Keratinocyte (primary cell): ENCODE data around the gene HOXD10. TPM values are rescaled to one million over a fixed set of nuclear protein-coding genes. Genes with fewer than 3 reads are reported as not detected.

Experiments
- DNase-seq: peaks from one replicate; pipeline ENCODE4 v3.0.0-alpha.2; 2011; ENCODE audit warnings: low read depth, missing footprints, low spot score
- FAIRE-seq: peaks from 2 replicates; lab custom pipeline; 2011; peaks lifted over from hg19 to GRCh38; lab: Jason Lieb, UNC
- H2AFZ ChIP-seq: 2 replicates; pipeline ENCODE4 v1.6.0; 2012; ENCODE audit warnings: low read length, control low read depth, inconsistent platforms; ENCODE audit not compliant: control insufficient read depth
- H3K27ac ChIP-seq: 2 replicates; pipeline ENCODE4 v1.5.1; 2011; ENCODE audit warnings: low read length; ENCODE audit not compliant: control insufficient read depth, insufficient read depth
- H3K27me3 ChIP-seq: 3 replicates; pipeline ENCODE4 v1.6.0; 2011; ENCODE audit warnings: low read length; ENCODE audit not compliant: control insufficient read depth, insufficient read depth; ENCODE audit errors: extremely low read depth
- H3K36me3 ChIP-seq, 2 experiments: 2 replicates in 1 of 2; 3 replicates in 1 of 2; pipeline ENCODE4 v1.5.1; 2011; ENCODE audit warnings: low read length in 2 of 2, mild to moderate bottlenecking in 1 of 2; ENCODE audit not compliant: control insufficient read depth in 2 of 2, insufficient read depth in 2 of 2; ENCODE audit errors: extremely low read depth in 1 of 2
- H3K4me1 ChIP-seq: 3 replicates; pipeline ENCODE4 v1.5.1; 2011; ENCODE audit warnings: low read length; ENCODE audit not compliant: control insufficient read depth, insufficient read depth; ENCODE audit errors: extremely low read depth
- H3K4me2 ChIP-seq: 3 replicates; pipeline ENCODE4 v1.6.0; 2011; ENCODE audit warnings: low read depth, low read length; ENCODE audit not compliant: control insufficient read depth, insufficient read depth; ENCODE audit errors: extremely low read depth
- H3K4me3 ChIP-seq, 3 experiments: fragments of 200-600 bp in 1 of 3; sonication (generic) in 1 of 3; 2 replicates in 2 of 3; 3 replicates in 1 of 3; pipeline ENCODE4 v1.5.1; 2011 to 2016; ENCODE audit warnings: low read length in 3 of 3, mild to moderate bottlenecking in 3 of 3, control low read depth in 2 of 3, inconsistent platforms in 1 of 3, low read depth in 1 of 3, mixed read lengths in 1 of 3, mixed run types in 1 of 3, moderate library complexity in 1 of 3; ENCODE audit not compliant: control insufficient read depth in 2 of 3, insufficient read depth in 2 of 3; ENCODE audit errors: extremely low read depth in 1 of 3
- H3K79me2 ChIP-seq: 2 replicates; pipeline ENCODE4 v1.6.0; 2012; ENCODE audit warnings: low read length; ENCODE audit not compliant: control insufficient read depth, insufficient read depth
- H3K9ac ChIP-seq: 3 replicates; pipeline ENCODE4 v1.6.0; 2011; ENCODE audit warnings: low read length; ENCODE audit not compliant: control insufficient read depth, insufficient read depth; ENCODE audit errors: extremely low read depth
- H3K9me1 ChIP-seq: 3 replicates; pipeline ENCODE4 v1.6.0; 2011; ENCODE audit warnings: low read length; ENCODE audit not compliant: control insufficient read depth, insufficient read depth; ENCODE audit errors: extremely low read depth
- H3K9me3 ChIP-seq: 2 replicates; pipeline ENCODE4 v1.5.1; 2012; ENCODE audit warnings: low read depth, low read length; ENCODE audit not compliant: control insufficient read depth
- H4K20me1 ChIP-seq: 3 replicates; pipeline ENCODE4 v1.6.0; 2011; ENCODE audit warnings: low read length; ENCODE audit not compliant: control insufficient read depth, insufficient read depth; ENCODE audit errors: extremely low read depth
- CTCF ChIP-seq, 3 experiments: IDR thresholded peaks in 1 of 3; conservative IDR thresholded peaks in 1 of 3; optimal IDR thresholded peaks in 1 of 3; 2 replicates in 2 of 3; 3 replicates in 1 of 3; pipeline versions ENCODE3 to v1.5.1; 2011; ENCODE audit warnings: low read length in 3 of 3, mild to moderate bottlenecking in 3 of 3, moderate library complexity in 2 of 3, control low read depth in 1 of 3, inconsistent platforms in 1 of 3; ENCODE audit not compliant: insufficient read depth in 2 of 3; ENCODE audit errors: extremely low read depth in 1 of 3
- EZH2 ChIP-seq: IDR thresholded peaks from one replicate; pipeline ENCODE4 v1.6.1; 2012; ENCODE audit warnings: inconsistent platforms, mild to moderate bottlenecking, low read length, moderate library complexity
- dilution Hi-C: fragments of 300-500 bp; cut with MboI; formaldehyde crosslinking; loops from one replicate; pipeline ENCODE4 v1.7.0; 2020; ENCODE audit warnings: low sequenced_read_pairs; ENCODE audit not compliant: extremely low pct_ligation_motif_present
- polyA plus RNA-seq, 5 experiments: library from polyadenylated mRNA; depleted of rRNA in 3 of 5; stranded (reverse) in 3 of 5; stranded (forward) in 1 of 5; unstranded in 1 of 5; fragments of >200 nt; gene quantifications; 1 replicate in 1 of 5; 2 replicates in 3 of 5; 3 replicates in 1 of 5; pipeline versions ENCODE4 v1.2.1 to v1.2.3, GENCODE V29; 2011 to 2012; ENCODE audit warnings: missing spikeins in 2 of 5, low read depth in 1 of 5, low replicate concordance in 1 of 5

HOXD10 gene
- polyA plus RNA-seq, 1 donor (not counting 4 experiments of a cell fraction or from before 2014, with no cell fraction given), result not detected

- Histone ChIP-seq H3K4me2 (no peak overlapping the region), H3K4me3 (no peak overlapping the region), H3K9me3 (peaks cover 16% of the 10 kb centered on the region), H3K27ac (no peak overlapping the region), H3K9ac (no peak overlapping the region), H2AFZ (no peak overlapping the region), H4K20me1 (no peaks in the 10 kb centered on the region), H3K27me3 (peaks cover 100% of the 10 kb centered on the region), H3K79me2 (no peaks in the 10 kb centered on the region), H3K9me1 (no peaks in the 10 kb centered on the region), H3K4me1 (no peaks in the 10 kb centered on the region), H3K36me3 (no peaks in the 10 kb centered on the region)
- FAIRE-seq, result no peak
- dilution Hi-C loops, result no loop called here
- TF ChIP-seq EZH2 (peak; percentile 67), CTCF (optimal IDR thresholded peaks at IDR 0.05 in 1 of 3, IDR thresholded peaks at IDR 0.05 in 1 of 3, conservative IDR thresholded peaks at IDR 0.05 in 1 of 3; ENCODE audit: extremely low read depth in 1 of 3, insufficient read depth in 2 of 3, low read length in 3 of 3) (no peak)
- DNase-seq, result no peak
Observed at GRCh38 chr2:176085120-176085788, 31.3 kb upstream of the HOXD10 start.

GRCh38 chr2:176085861-176086771 is 30.5 kb upstream of the HOXD10 start:
- TF ChIP-seq EZH2, result no peak
- TF ChIP-seq CTCF (optimal IDR thresholded peaks at IDR 0.05 in 1 of 3, IDR thresholded peaks at IDR 0.05 in 1 of 3, conservative IDR thresholded peaks at IDR 0.05 in 1 of 3; ENCODE audit: extremely low read depth in 1 of 3, insufficient read depth in 2 of 3, low read length in 3 of 3), result peak; percentile 42 to 77 (median 69)
- H3K9me1 ChIP-seq, result no peaks in the 10 kb centered on the region
- H2AFZ ChIP-seq, result no peak overlapping the region
- H3K27me3 ChIP-seq, result peaks cover 100% of the 10 kb centered on the region
- DNase-seq (no peak), FAIRE-seq (no peak)
- no peaks in the 10 kb centered on the region for H3K36me3 ChIP-seq
- H3K9ac ChIP-seq, result no peak overlapping the region
- no peak overlapping the region for H3K4me3 ChIP-seq
- H3K79me2 ChIP-seq, result no peaks in the 10 kb centered on the region
- dilution Hi-C loops, result no loop called here
- no peak overlapping the region for H3K4me2 ChIP-seq
- H3K4me1 ChIP-seq, result no peaks in the 10 kb centered on the region
- peaks cover 10% of the 10 kb centered on the region for H3K9me3 ChIP-seq
- peaks cover 2% of the 10 kb centered on the region for H4K20me1 ChIP-seq
- H3K27ac ChIP-seq, result no peak overlapping the region
